Activated T-cell treated with anti-CD3 and anti-CD28 coated beads, Interleukin-2, amount 50 U/mL, for 72 hours (primary cell): ENCODE data around the gene CEP72. TPM values are rescaled to one million over a fixed set of nuclear protein-coding genes. Genes with fewer than 3 reads are reported as not detected.
"Not testable (repeated sequence)": the region's sequence is repeated elsewhere in the genome, so short reads cannot be mapped to it uniquely, and the experiment has no call there.

ENCODE experiments used
- ATAC-seq, 2 donors: fragments of 150-1000 bp; cut with Tn5 transposase; replicated peaks in 1 of 2; 2 replicates each; pipeline ENCODE4 v1.10.0; 2021; ENCODE audit warnings: moderate library complexity in 2 of 2, mild to moderate bottlenecking in 1 of 2
- DNase-seq, 2 donors: peaks; one replicate each; pipeline ENCODE4 v3.0.0; 2021 to 2022; ENCODE audit warnings: mixed read lengths in 1 of 2
- H3K27ac Mint-ChIP-seq: one replicate; pipeline ENCODE4 v1.8.0; 2022; ENCODE audit warnings: mild to moderate bottlenecking, moderate library complexity, mixed read lengths
- H3K27me3 Mint-ChIP-seq: one replicate; pipeline ENCODE4 v1.8.0; 2022; ENCODE audit warnings: low read depth, mixed read lengths
- H3K36me3 Mint-ChIP-seq, 2 donors: one replicate each; pipeline ENCODE4 v1.8.0; 2022; ENCODE audit warnings: mixed read lengths in 2 of 2, mild to moderate bottlenecking in 1 of 2; ENCODE audit not compliant: insufficient read depth in 2 of 2
- H3K4me1 Mint-ChIP-seq: one replicate; pipeline ENCODE4 v1.8.0; 2022; ENCODE audit warnings: low read depth, mixed read lengths
- H3K4me3 Mint-ChIP-seq, 2 donors: one replicate each; pipeline ENCODE4 v1.8.0; 2022; ENCODE audit warnings: mild to moderate bottlenecking in 2 of 2, mixed read lengths in 2 of 2, moderate library complexity in 2 of 2
- H3K9me3 Mint-ChIP-seq, 2 donors: one replicate each; pipeline ENCODE4 v1.8.0; 2022; ENCODE audit warnings: mixed read lengths in 2 of 2
- total RNA-seq, 2 donors: library from RNA; stranded (reverse); gene quantifications; one replicate each; pipeline ENCODE4 v1.2.3, GENCODE V29; 2022

The CEP72 gene
- total RNA-seq, 2 donors from 2014 or later, result 18.6 to 18.7 TPM

DNA sequence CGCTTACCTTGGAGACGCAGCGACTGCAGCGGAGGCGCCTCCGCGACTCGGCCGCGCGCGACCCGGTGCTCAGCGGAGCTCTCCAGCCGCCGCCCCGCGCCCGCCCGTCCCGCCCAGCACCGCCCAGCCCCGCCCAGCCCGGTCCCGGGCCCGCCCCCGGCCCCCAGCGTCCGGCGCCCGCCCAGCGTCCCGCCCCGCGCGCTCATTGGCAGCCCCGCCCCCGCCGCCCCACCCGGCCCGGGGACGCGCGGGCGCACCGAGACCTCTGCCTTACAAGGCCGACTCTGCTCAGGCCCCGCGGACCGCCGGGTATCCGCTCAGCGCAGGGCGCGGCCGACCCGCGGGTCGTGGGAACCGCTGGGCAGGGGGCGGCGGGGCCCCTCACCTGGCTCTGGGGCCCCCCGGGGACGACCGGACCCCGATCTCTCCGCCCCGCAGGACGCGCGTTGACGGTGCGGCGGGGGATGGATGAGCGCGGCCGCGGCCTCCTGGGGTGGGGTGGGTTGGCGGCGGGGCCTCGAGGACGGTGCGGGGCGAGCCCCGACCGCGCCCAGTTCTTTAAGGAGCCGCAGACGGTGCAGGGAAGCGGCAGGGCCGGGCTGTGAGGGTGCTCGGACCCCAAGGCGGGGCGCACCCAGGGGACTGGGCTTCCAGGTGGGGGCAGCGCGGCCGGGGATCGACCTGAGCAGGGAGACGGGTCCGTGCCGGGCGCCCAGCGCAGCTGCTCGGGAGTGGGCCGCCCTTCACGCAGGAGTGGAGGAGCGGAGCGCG, 81.3 kb downstream of the CEP72 start, which contains the start of gene TPPP:
Gene TPPP, minus strand, starts transcription at position 82 of the 771 bp plus-strand sequence. CDS start 15,292 bp downstream, outside the sequence.
- H3K27ac Mint-ChIP-seq, H3K36me3 Mint-ChIP-seq, H3K9me3 Mint-ChIP-seq, H3K27me3 Mint-ChIP-seq, H3K4me1 Mint-ChIP-seq: not testable (repeated sequence)
- DNase-seq (peak; percentile 75 to 86), ATAC-seq (peak; percentile 92 to 93)
- H3K4me3 Mint-ChIP-seq, result peak within 1 kb of the TSS; percentile 56 to 76

DNA sequence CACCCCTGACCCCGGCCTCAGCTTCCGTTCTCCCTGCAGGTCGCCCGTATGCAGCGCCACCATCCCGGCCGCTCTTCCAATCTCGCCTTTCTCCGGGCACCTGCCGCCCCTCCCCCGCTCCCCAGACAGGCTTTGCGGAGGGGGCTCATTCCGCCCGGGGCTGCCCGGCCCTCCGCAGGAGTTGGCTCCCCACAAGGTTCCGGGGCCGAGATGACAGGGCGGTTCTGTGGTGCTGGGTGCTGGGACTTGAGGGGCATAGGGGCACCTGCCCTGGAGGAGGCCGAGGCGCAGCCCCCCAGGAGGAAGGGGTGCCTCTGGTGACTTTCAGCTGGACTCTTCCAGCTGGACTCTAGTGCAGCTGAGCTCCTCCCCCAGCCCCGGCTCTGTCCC, 81.9 kb downstream of the CEP72 start:
- H3K27me3 Mint-ChIP-seq, ATAC-seq, H3K9me3 Mint-ChIP-seq, H3K4me1 Mint-ChIP-seq, H3K36me3 Mint-ChIP-seq, H3K27ac Mint-ChIP-seq: not testable (repeated sequence)
- DNase-seq, result peak in 1 of 2 donors; percentile 26
- H3K4me3 Mint-ChIP-seq, result peak overlapping the region in 1 of 2 donors; percentile 39

DNA sequence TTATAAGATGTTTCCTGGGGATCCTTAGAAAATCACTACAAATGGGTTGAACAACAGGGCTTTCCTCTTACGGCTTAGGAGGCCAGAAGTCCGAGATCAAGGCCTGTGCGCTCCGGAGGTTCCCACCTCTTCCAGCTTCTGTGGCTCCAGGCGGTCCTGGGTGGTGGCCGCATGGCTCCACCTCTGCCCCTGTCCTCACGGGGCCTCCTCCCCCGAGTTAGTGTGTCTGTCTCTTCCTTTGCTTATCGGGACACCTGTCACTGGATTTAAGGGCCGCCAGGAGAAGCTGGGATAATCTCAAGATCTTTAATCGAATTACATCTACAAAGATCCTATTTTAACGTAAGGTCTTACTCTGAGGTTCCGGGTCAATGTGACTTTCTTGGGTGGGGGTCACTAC, 83.3 kb downstream of the CEP72 start:
- DNase-seq, ATAC-seq, H3K4me1 Mint-ChIP-seq, H3K9me3 Mint-ChIP-seq, H3K27me3 Mint-ChIP-seq, H3K4me3 Mint-ChIP-seq, H3K27ac Mint-ChIP-seq, H3K36me3 Mint-ChIP-seq: not testable (repeated sequence)

DNA sequence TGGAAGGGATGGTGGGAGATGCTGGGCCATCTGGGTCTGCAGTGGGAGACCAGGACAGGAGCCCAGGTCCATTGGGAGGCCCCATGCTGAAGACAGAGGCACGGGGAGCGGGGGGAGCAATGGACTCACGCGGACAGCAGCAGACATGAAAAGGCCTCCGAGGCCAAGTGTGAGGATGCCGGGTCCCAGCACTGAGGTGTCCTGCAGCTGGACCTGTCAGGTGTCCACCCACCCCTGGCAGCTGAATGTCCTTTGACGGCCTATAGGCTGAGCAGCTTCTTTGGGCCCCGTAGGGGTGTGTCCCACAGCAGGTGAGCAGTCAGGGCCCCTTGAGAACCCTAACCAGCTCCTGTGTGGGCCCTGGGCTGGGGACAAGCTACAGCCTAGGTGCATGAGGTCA, 84.1 kb downstream of the CEP72 start:
- H3K4me1 Mint-ChIP-seq, H3K4me3 Mint-ChIP-seq, H3K27ac Mint-ChIP-seq, H3K36me3 Mint-ChIP-seq, H3K9me3 Mint-ChIP-seq, ATAC-seq, H3K27me3 Mint-ChIP-seq, DNase-seq: not testable (repeated sequence)

DNA sequence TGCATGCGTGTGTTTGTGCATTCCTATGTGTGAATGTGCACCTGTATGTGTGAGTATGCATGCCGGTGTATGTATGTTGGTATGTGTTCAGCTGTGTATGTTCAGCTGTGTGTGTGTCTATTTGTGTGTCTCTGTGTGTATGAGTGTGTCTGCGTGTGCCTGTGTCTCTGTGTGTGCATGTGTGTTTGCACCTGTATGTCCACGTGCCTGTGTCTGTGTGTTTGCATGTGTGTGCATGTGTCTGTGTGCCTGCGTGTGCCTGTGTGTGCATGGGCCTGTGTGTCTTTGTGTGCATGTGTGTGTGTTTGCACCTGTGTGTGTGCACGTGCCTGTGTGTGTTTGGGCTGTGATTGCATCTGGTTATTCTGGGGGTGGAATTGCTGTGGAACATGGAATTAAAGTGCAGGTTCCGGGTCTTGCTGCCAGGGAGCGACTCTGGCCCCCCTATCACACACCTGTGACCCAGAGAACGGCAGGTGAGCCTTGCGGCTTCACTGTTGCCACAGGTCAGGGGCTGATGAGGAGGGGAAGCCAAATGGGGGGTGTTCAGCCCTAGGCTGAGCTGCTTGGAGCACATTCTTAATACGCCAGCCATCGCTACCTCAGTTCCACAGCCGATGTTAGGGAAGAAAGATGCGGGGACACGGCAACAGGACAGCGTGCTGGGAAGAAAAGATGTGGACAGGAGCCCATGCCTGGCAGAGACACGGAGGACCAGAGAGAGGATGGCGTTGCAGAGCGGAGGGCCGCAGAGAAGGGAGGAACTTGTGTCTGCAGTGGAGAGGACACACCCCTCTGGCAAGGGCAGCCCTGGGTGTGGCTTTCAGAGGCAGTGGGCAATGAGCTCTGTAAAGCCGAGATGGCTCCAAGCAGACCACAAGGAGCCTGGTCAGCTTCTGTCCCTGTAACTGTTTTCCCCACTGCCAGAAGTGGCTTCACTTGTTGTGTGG, 84.9 kb downstream of the CEP72 start:
- not testable (repeated sequence) for H3K27me3 Mint-ChIP-seq, H3K4me1 Mint-ChIP-seq, H3K27ac Mint-ChIP-seq

More for the DNA sequence above, 84.9 kb downstream of the CEP72 start:
- H3K9me3 Mint-ChIP-seq, H3K4me3 Mint-ChIP-seq, H3K36me3 Mint-ChIP-seq, DNase-seq, ATAC-seq: not testable (repeated sequence)

Other genes with a start within 250 kb of the CEP72 start
- 10 to 100 TPM; 60.1 to 78.2 TPM for gene EXOC3, start 169.2 kb upstream of the CEP72 start, total RNA-seq
- 1 to 10 TPM; 1.3 to 1.8 TPM for gene SLC9A3, start 87.9 kb upstream of the CEP72 start, total RNA-seq
- gene TPPP, start 81.0 kb downstream of the CEP72 start, total RNA-seq, result under 1 TPM; 0.29 to 0.32 TPM
- gene ZDHHC11B, start 172.4 kb downstream of the CEP72 start, total RNA-seq, result under 1 TPM in 1 of 2 donors, not detected in 1; 0.24 TPM
- gene ZDHHC11, start 238.6 kb downstream of the CEP72 start, total RNA-seq, result 10 to 100 TPM; 28.3 to 29.5 TPM